WI38 (cell line): ENCODE results near the gene PRDM16.

ENCODE experiments used
- H3K4me3 ChIP-seq: 2 replicates; pipeline ENCODE4 v1.5.1; 2011; ENCODE audit warnings: low read depth, mild to moderate bottlenecking, control low read depth, low read length
- TF ChIP-seq, protein P1 (sequence below): IDR thresholded peaks from 2 replicates; pipeline ENCODE4 v1.5.1; 2012; ENCODE audit warnings: low read depth, mild to moderate bottlenecking, control low read depth, low read length

Gene PRDM16

GRCh38 chr1:3172431-3173380, 103.7 kb downstream of the PRDM16 start:
- no peak overlapping the region for H3K4me3 ChIP-seq

DNA sequence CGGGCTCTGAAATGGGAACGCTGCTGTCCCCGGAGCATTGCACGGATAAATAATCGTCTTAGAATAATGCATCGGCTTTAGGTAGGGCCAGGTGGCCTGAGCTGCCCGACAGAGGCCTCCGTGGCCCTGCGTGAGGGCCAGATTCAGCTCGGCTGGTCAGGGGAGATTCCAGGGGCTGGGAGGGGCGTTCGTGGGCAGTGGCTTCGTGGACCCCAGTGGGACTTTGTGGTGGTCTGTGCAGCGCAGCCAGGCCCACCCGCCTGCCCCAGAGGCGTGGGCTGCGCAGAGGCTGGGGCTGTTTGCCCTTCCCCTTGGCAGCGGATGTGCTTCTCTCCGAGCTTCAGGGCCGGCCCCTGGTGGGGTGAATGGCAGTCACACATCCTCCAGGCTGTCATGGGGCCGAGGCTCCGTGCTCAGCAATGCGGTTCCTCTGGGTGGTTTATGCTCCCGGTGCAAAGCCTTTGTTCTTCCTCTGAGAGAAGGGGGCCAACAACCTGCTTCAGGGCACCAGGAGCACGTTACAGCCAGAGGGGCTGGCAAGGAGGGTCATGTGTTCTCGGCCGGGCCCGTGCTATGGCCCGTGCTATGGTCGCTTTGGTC, 104.5 kb downstream of the PRDM16 start:
- H3K4me3 ChIP-seq = no peak overlapping the region
- TF ChIP-seq, protein P1, sequence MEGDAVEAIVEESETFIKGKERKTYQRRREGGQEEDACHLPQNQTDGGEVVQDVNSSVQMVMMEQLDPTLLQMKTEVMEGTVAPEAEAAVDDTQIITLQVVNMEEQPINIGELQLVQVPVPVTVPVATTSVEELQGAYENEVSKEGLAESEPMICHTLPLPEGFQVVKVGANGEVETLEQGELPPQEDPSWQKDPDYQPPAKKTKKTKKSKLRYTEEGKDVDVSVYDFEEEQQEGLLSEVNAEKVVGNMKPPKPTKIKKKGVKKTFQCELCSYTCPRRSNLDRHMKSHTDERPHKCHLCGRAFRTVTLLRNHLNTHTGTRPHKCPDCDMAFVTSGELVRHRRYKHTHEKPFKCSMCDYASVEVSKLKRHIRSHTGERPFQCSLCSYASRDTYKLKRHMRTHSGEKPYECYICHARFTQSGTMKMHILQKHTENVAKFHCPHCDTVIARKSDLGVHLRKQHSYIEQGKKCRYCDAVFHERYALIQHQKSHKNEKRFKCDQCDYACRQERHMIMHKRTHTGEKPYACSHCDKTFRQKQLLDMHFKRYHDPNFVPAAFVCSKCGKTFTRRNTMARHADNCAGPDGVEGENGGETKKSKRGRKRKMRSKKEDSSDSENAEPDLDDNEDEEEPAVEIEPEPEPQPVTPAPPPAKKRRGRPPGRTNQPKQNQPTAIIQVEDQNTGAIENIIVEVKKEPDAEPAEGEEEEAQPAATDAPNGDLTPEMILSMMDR = no peak

More at GRCh38 chr1:3172431-3173380, 103.7 kb downstream of the PRDM16 start:
- TF ChIP-seq, protein P1 = no peak

DNA sequence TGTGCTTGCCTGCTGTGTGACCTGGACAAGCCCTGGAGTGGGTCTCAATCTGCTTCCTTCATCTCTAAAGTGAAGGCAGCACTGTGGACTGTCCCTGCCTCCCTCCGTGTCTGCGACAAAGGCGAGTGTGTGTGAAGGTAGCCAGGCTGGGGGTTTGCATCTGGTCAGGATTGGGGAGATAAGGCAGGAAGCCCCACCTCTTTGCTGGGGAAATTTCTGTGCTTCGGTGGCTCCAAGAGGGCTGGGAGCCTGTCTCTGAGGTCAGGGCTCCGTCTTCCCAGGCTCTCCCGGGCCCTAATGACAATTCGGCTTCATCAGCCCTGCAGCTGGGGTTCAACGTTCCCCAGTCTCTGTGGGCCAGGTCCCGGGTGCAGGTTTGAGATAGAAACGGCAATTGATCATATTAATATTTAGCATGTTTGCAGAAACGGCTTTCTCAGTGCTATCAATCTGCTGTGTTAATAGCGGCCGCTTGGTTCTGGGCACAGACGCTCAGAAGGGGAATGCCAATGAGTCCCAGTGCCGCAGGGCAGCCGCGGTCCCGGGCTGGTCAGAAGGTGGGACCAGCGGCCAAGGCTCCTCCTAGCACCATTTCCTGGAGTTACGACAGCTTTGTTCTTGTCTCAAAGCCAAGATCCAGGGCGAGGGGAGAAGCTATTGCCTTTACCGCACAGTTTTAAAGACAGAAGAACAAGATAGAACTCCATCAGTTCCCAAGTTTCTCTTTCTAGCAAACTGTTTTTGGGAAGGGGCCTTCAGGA, 105.7 kb downstream of the PRDM16 start:
- H3K4me3 ChIP-seq = no peak overlapping the region
- TF ChIP-seq, protein P1 = no peak

GRCh38 chr1:3175486-3175885, 106.5 kb downstream of the PRDM16 start:
- TF ChIP-seq, protein P1 = no peak
- no peak overlapping the region for H3K4me3 ChIP-seq

DNA sequence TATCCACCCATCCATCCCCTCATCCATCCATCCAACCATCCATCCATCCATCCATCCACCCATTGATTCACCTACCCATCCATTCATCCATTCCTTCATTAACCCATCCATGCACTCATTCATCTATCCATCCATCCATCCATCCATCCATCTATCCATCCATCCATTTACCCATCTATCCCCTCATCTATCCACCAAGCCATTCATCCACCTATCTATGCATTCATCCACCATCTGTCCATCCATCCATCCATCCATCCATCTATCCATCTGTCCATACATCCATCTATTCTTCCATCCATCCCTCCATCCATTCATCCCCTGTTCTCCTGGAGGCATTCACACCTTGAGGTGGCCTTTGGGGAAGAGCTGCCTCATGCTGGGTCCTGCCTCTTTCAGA, 107.0 kb downstream of the PRDM16 start:
- TF ChIP-seq, protein P1 = no peak

GRCh38 chr1:3176820-3177219, 107.8 kb downstream of the PRDM16 start:
- no peak overlapping the region for H3K4me3 ChIP-seq
- TF ChIP-seq, protein P1 = no peak

More for the DNA sequence above, 107.0 kb downstream of the PRDM16 start:
- H3K4me3 ChIP-seq = no peak overlapping the region
